Osteoblast (primary cell): Measurements from ENCODE around the gene DBR1. TPM values are rescaled to one million over a fixed set of nuclear protein-coding genes. Genes with fewer than 3 reads are reported as not detected.

Source experiments
- DNase-seq: peaks from one replicate; pipeline ENCODE4 v3.0.0; 2011; ENCODE audit warnings: low spot score, mixed read lengths; ENCODE audit not compliant: insufficient read length; ENCODE audit errors: missing footprints
- H2AFZ ChIP-seq: 2 replicates; pipeline ENCODE4 v1.6.0; 2011; ENCODE audit warnings: mild to moderate bottlenecking, low read length
- H3K27ac ChIP-seq: 2 replicates; pipeline ENCODE4 v1.5.1; 2011; ENCODE audit warnings: mild to moderate bottlenecking, low read depth, low read length, moderate library complexity
- H3K27me3 ChIP-seq: 2 replicates; pipeline ENCODE4 v1.6.0; 2012; ENCODE audit warnings: mild to moderate bottlenecking, control low read depth, inconsistent platforms, low read length, moderate library complexity; ENCODE audit not compliant: insufficient read depth
- H3K36me3 ChIP-seq: 2 replicates; pipeline ENCODE4 v1.5.1; 2011; ENCODE audit warnings: mild to moderate bottlenecking, low read length, control low read depth, moderate library complexity; ENCODE audit not compliant: insufficient read depth
- H3K4me1 ChIP-seq: 2 replicates; pipeline ENCODE4 v1.5.1; 2011; ENCODE audit warnings: mild to moderate bottlenecking, low read length, control low read depth, moderate library complexity; ENCODE audit not compliant: insufficient read depth
- H3K4me2 ChIP-seq: 2 replicates; pipeline ENCODE4 v1.6.0; 2011; ENCODE audit warnings: mild to moderate bottlenecking, low read length; ENCODE audit not compliant: insufficient read depth
- H3K4me3 ChIP-seq: fragments of 200-600 bp; sonication (generic); 3 replicates; pipeline ENCODE4 v1.5.1; 2012; ENCODE audit warnings: mild to moderate bottlenecking, low read length, inconsistent platforms; ENCODE audit not compliant: insufficient read depth
- H3K79me2 ChIP-seq: 2 replicates; pipeline ENCODE4 v1.6.0; 2012; ENCODE audit warnings: mild to moderate bottlenecking, low read length, control low read depth, inconsistent platforms; ENCODE audit not compliant: insufficient read depth
- H3K9me3 ChIP-seq: 2 replicates; pipeline ENCODE4 v1.5.1; 2011; ENCODE audit warnings: low read depth, low read length, control low read depth
- H4K20me1 ChIP-seq: 2 replicates; pipeline ENCODE4 v1.6.0; 2012; ENCODE audit warnings: mild to moderate bottlenecking, low read length, control low read depth; ENCODE audit not compliant: insufficient read depth
- CTCF ChIP-seq: IDR thresholded peaks from 2 replicates; pipeline ENCODE4 v1.5.1; 2011; ENCODE audit warnings: mild to moderate bottlenecking, low read depth, low read length, moderate library complexity; ENCODE audit errors: extremely low read depth
- total RNA-seq: library from RNA; depleted of rRNA; stranded (reverse); fragments of >200 nt; gene quantifications from 2 replicates; pipeline ENCODE4 v1.2.3, GENCODE V29; 2012

DBR1 gene
- total RNA-seq, 1 donor: 16.3 TPM

- H2AFZ ChIP-seq: no peak overlapping the region
- no peaks in the 10 kb centered on the region for H3K27me3 ChIP-seq
- H3K4me3 ChIP-seq: no peak overlapping the region
- no peak for DNase-seq
- TF ChIP-seq CTCF: no peak
- H3K9me3 ChIP-seq: no peaks in the 10 kb centered on the region
- no peaks in the 10 kb centered on the region for H3K4me1 ChIP-seq
- H3K4me2 ChIP-seq: no peak overlapping the region
- peaks cover 39% of the 10 kb centered on the region for H4K20me1 ChIP-seq
- H3K79me2 ChIP-seq: peaks cover 48% of the 10 kb centered on the region
- H3K36me3 ChIP-seq: no peaks in the 10 kb centered on the region
- H3K27ac ChIP-seq: no peak overlapping the region
Observed at GRCh38 chr3:138210528-138210927, 35.8 kb upstream of the DBR1 start.

GRCh38 chr3:138206196-138206595 lies 31.5 kb upstream of the DBR1 start:
- Histone ChIP-seq H3K4me1 (no peaks in the 10 kb centered on the region), H3K9me3 (no peaks in the 10 kb centered on the region), H3K4me2 (no peak overlapping the region), H3K4me3 (no peak overlapping the region), H3K36me3 (no peaks in the 10 kb centered on the region), H3K79me2 (peaks cover 81% of the 10 kb centered on the region), H3K27ac (no peak overlapping the region), H4K20me1 (peaks cover 74% of the 10 kb centered on the region), H2AFZ (no peak overlapping the region), H3K27me3 (no peaks in the 10 kb centered on the region)
- no peak for DNase-seq
- no peak for TF ChIP-seq CTCF

GRCh38 chr3:138205527-138205926 lies 30.8 kb upstream of the DBR1 start:
- Histone ChIP-seq H4K20me1 (peaks cover 72% of the 10 kb centered on the region), H3K4me2 (no peak overlapping the region), H3K9me3 (no peaks in the 10 kb centered on the region), H2AFZ (no peak overlapping the region), H3K4me3 (no peak overlapping the region), H3K27me3 (no peaks in the 10 kb centered on the region), H3K4me1 (no peaks in the 10 kb centered on the region), H3K36me3 (no peaks in the 10 kb centered on the region), H3K79me2 (peaks cover 84% of the 10 kb centered on the region), H3K27ac (no peak overlapping the region)
- TF ChIP-seq CTCF: no peak
- no peak for DNase-seq

GRCh38 chr3:138203938-138204337 lies 29.2 kb upstream of the DBR1 start:
- Histone ChIP-seq H3K36me3 (no peaks in the 10 kb centered on the region), H2AFZ (no peak overlapping the region), H3K4me3 (no peak overlapping the region), H3K9me3 (no peaks in the 10 kb centered on the region), H3K4me2 (no peak overlapping the region), H3K79me2 (peaks cover 89% of the 10 kb centered on the region), H3K27me3 (no peaks in the 10 kb centered on the region), H4K20me1 (peaks cover 77% of the 10 kb centered on the region), H3K27ac (no peak overlapping the region), H3K4me1 (no peaks in the 10 kb centered on the region)
- DNase-seq: no peak
- TF ChIP-seq CTCF: no peak
